Smooth muscle cell (in vitro differentiated cells): Measurements from ENCODE around the gene GON7. TPM values are rescaled to one million over a fixed set of nuclear protein-coding genes. Genes with fewer than 3 reads are reported as not detected.
"Not testable (repeated sequence)": the region's sequence is repeated elsewhere in the genome, so short reads cannot be mapped to it uniquely, and the experiment has no call there.

ENCODE experiments used
- DNase-seq: peaks from one replicate; lab custom pipeline; 2025; ENCODE audit not compliant: unreplicated experiment; lab: John Stamatoyannopoulos, UW
- H2AFZ ChIP-seq: fragments of 200-600 bp; sonication (generic); 2 replicates; pipeline ENCODE4 v1.6.0; 2016; ENCODE audit warnings: antibody characterized with exemption, low read depth, mild to moderate bottlenecking
- H3F3A ChIP-seq: fragments of 200-600 bp; sonication (generic); 2 replicates; pipeline ENCODE4 v1.6.0; 2017; ENCODE audit warnings: antibody characterized with exemption, low read depth
- H3K27ac ChIP-seq: fragments of 200-600 bp; sonication (generic); 2 replicates; pipeline ENCODE4 v1.5.1; 2016; ENCODE audit warnings: low read depth, mild to moderate bottlenecking
- H3K27me3 ChIP-seq: fragments of 200-600 bp; sonication (generic); 2 replicates; pipeline ENCODE4 v1.6.1; 2016; ENCODE audit warnings: low read depth, mild to moderate bottlenecking
- H3K36me3 ChIP-seq: fragments of 200-600 bp; sonication (generic); 2 replicates; pipeline ENCODE4 v1.5.1; 2016; ENCODE audit warnings: low read depth
- H3K4me1 ChIP-seq: fragments of 200-600 bp; sonication (generic); 2 replicates; pipeline ENCODE4 v1.5.1; 2016; ENCODE audit warnings: low read depth
- H3K4me2 ChIP-seq: fragments of 200-600 bp; sonication (generic); 2 replicates; pipeline ENCODE4 v1.6.0; 2016; ENCODE audit warnings: mild to moderate bottlenecking
- H3K4me3 ChIP-seq: fragments of 200-600 bp; sonication (generic); 2 replicates; pipeline ENCODE4 v1.5.1; 2016; ENCODE audit warnings: mild to moderate bottlenecking
- H3K79me2 ChIP-seq: fragments of 200-600 bp; sonication (generic); 2 replicates; pipeline ENCODE4 v1.6.0; 2016; ENCODE audit warnings: low read depth, mild to moderate bottlenecking
- H3K9ac ChIP-seq: fragments of 200-600 bp; sonication (generic); 2 replicates; pipeline ENCODE4 v1.6.0; 2016; ENCODE audit warnings: low read depth
- H3K9me3 ChIP-seq: fragments of 200-600 bp; sonication (generic); replicated peaks from 2 replicates; pipeline ENCODE4 v1.5.1; 2016; ENCODE audit warnings: low read depth
- H4K20me1 ChIP-seq: fragments of 200-600 bp; sonication (generic); 2 replicates; pipeline ENCODE4 v1.6.0; 2016; ENCODE audit warnings: low read depth
- CTCF ChIP-seq: fragments of 200-600 bp; sonication (generic); IDR thresholded peaks from 2 replicates; pipeline ENCODE4 v1.5.1; 2017; ENCODE audit warnings: borderline replicate concordance, mild to moderate bottlenecking, antibody characterized with exemption; ENCODE audit not compliant: insufficient read depth, poor library complexity, severe bottlenecking
- WGBS: methylation state at CpG from one replicate; pipeline ENCODE4 v1.1.7; 2016; ENCODE audit warnings: low lambda C conversion rate; 5-methylcytosine and 5-hydroxymethylcytosine counted together
- polyA plus RNA-seq: library from polyadenylated mRNA; unstranded; fragments of >200 nt; fragmentation: Nextera tagmentation; extraction: Ambion mirVana; gene quantifications from 2 replicates; pipeline ENCODE4 v1.2.1, GENCODE V29; 2016
- total RNA-seq: library from RNA; depleted of rRNA; stranded (reverse); fragments of >200 nt; gene quantifications from 2 replicates; pipeline ENCODE4 v1.2.3, GENCODE V29; 2014

Gene GON7
- total and polyA plus RNA-seq, 2 experiments from 2014 or later: 8.6 to 10.9 TPM

- WGBS: 48% methylated on average over 4 of the region's 4 CpGs
- H3K36me3 ChIP-seq: no peaks in the 10 kb centered on the region
- DNase-seq: no peak
- no peaks in the 10 kb centered on the region for H3K4me1 ChIP-seq
- no peak overlapping the region for H3K4me2 ChIP-seq
- H3K9me3 ChIP-seq: no peaks in the 10 kb centered on the region
- no peaks in the 10 kb centered on the region for H3F3A ChIP-seq
- H2AFZ ChIP-seq: no peak overlapping the region
- H3K27ac ChIP-seq: no peak overlapping the region
- no peaks in the 10 kb centered on the region for H4K20me1 ChIP-seq
- H3K9ac ChIP-seq: no peak overlapping the region
- no peaks in the 10 kb centered on the region for H3K79me2 ChIP-seq
- no peaks in the 10 kb centered on the region for H3K27me3 ChIP-seq
- peak; percentile 25 for TF ChIP-seq CTCF
- no peak overlapping the region for H3K4me3 ChIP-seq
Observed at GRCh38 chr14:93160353-93160801, 46.5 kb downstream of the GON7 start.

- H4K20me1 ChIP-seq, H3K9me3 ChIP-seq, H2AFZ ChIP-seq, H3K27ac ChIP-seq, H3K4me1 ChIP-seq, H3K79me2 ChIP-seq, H3K4me2 ChIP-seq, DNase-seq, H3F3A ChIP-seq, H3K36me3 ChIP-seq, H3K9ac ChIP-seq, H3K27me3 ChIP-seq, H3K4me3 ChIP-seq: not testable (repeated sequence)
- WGBS: 61% methylated on average over 5 of the region's 5 CpGs
Observed at GRCh38 chr14:93159625-93160352, 47.1 kb downstream of the GON7 start.

- 97% methylated on average over 7 of the region's 7 CpGs for WGBS
- not testable (repeated sequence) for H3K36me3 ChIP-seq, DNase-seq
Observed at GRCh38 chr14:93158349-93158748, 48.5 kb downstream of the GON7 start.

GRCh38 chr14:93156693-93157369, 50.0 kb downstream of the GON7 start:
- no peak for DNase-seq
- Histone ChIP-seq H4K20me1 (no peaks in the 10 kb centered on the region), H3K79me2 (no peaks in the 10 kb centered on the region), H3F3A (no peaks in the 10 kb centered on the region), H3K36me3 (no peaks in the 10 kb centered on the region), H3K4me2 (no peak overlapping the region), H3K4me1 (no peaks in the 10 kb centered on the region), H3K9ac (no peak overlapping the region), H3K9me3 (no peaks in the 10 kb centered on the region), H2AFZ (no peak overlapping the region), H3K27ac (no peak overlapping the region), H3K27me3 (no peaks in the 10 kb centered on the region), H3K4me3 (no peak overlapping the region)
- WGBS: 77% methylated on average over 8 of the region's 8 CpGs
- TF ChIP-seq CTCF: no peak

More at GRCh38 chr14:93158349-93158748, 48.5 kb downstream of the GON7 start:
- H3K27ac ChIP-seq, H3K4me3 ChIP-seq, H4K20me1 ChIP-seq, H3K9me3 ChIP-seq, H3K4me2 ChIP-seq, H2AFZ ChIP-seq, H3K79me2 ChIP-seq, H3K9ac ChIP-seq, H3F3A ChIP-seq, H3K27me3 ChIP-seq, H3K4me1 ChIP-seq: not testable (repeated sequence)
